Colon (tissue), 2 donors: Measurements from ENCODE around the gene SLC5A6.

Experiments
- FAIRE-seq: peaks from 2 replicates; lab custom pipeline; 2012; peaks lifted over from hg19 to GRCh38; lab: Jason Lieb, UNC
- donor health status: control.
- donor health status: control.

Gene SLC5A6

DNA sequence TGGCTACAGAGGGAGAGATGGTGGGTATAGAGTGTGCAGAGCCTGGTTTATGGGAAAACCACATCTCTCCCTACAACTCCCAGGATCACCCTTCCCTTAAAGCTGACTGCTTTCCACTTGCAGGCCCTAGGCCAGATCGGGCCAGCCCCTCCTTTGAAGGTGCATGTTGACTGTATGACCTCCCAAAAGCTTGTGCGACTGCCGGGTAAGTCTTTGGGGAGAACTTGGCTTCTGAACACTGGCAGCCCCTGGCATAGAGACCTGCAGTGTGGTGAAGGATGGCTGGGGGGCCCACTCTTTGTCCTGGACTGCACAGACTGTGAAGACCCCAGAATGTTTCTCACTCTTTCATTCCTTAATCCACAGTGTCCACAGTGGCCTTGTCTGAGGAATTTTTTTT is 24.6 kb upstream of the SLC5A6 start:
- no peak for FAIRE-seq

DNA sequence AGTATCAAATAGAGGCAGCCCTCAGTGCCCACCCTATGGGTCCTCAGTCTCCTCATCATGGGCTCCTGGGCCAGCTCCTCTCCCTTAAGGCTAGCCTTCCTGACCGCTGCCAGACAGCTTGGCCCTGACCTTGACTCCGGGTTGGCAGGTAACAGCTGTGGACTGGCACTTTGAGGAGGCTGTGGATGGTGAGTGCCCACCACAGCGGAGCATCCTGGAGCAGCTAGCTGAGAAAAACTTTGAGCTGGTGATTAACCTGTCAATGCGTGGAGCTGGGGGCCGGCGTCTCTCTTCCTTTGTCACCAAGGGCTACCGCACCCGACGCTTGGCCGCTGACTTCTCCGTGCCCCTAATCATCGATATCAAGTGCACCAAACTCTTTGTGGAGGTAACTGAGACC is 24.1 kb upstream of the SLC5A6 start:
- no peak for FAIRE-seq

DNA sequence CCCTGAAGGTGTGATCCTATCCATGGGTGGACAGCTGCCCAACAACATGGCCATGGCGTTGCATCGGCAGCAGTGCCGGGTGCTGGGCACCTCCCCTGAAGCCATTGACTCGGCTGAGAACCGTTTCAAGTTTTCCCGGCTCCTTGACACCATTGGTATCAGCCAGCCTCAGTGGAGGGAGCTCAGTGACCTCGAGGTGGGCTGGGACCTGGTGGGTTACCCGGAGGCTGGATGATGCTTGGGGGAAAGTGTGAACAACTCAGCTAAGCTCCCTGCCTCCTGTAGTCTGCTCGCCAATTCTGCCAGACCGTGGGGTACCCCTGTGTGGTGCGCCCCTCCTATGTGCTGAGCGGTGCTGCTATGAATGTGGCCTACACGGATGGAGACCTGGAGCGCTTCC is 21.3 kb upstream of the SLC5A6 start:
- no peak for FAIRE-seq

DNA sequence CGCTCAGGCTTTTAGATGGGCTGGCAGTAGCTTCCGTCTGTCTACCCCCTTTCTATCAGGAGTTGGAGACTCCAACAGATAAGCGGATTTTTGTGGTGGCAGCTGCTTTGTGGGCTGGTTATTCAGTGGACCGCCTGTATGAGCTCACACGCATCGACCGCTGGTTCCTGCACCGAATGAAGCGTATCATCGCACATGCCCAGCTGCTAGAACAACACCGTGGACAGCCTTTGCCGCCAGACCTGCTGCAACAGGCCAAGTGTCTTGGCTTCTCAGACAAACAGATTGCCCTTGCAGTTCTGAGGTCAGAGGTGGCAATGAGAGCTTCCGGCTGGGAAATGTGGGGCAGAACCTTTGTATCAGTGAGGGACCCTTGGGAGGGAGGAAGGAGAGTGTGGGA is 19.9 kb upstream of the SLC5A6 start:
- FAIRE-seq: no peak

DNA sequence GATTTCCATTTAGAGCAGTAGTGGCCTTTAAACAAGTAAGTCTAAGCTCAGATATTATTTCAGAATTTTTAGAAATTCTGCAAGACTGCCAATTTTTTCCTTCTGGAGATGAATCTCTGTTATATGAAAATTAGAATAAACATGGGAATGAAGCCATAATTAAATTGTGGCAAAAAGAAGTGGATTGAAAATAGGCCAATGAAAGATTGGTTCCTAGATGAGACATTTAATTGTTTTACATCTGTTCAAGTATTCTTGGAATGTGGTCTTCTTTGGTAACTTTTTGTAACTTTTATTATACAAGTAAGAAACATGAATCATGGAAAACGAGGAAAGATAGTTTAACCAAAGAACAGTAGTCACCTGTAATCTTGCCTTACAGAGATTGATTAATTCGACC is 15.4 kb upstream of the SLC5A6 start:
- no peak for FAIRE-seq

DNA sequence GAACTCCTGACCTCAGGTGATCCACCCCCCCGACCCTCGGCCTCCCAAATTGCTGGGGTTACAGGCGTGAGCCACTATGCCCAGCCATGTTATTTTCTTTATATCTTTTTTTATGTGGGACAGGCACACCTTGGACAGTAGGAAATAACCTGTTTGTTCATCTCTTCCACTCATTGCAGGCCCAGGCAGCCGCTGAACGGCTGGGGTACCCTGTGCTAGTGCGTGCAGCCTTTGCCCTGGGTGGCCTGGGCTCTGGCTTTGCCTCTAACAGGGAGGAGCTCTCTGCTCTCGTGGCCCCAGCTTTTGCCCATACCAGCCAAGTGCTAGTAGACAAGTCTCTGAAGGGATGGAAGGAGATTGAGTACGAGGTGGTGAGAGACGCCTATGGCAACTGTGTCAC is 13.5 kb upstream of the SLC5A6 start:
- no peak for FAIRE-seq

DNA sequence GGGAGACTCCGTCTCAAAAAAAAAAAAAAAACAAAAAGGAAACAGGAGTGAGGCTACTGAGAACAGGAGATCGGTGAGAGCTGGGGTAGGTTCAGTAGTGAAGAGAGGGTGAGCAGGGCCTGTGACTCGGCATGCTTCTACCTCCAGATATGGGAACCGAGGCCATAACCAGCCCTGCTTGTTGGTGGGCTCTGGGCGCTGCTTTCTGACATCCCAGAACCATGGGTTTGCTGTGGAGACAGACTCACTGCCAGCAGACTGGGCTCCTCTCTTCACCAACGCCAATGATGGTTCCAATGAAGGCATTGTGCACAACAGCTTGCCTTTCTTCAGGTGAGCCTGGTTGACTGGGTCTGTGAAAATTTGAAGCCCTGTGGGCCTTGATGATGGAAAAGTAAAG is 11.3 kb upstream of the SLC5A6 start:
- no peak for FAIRE-seq

DNA sequence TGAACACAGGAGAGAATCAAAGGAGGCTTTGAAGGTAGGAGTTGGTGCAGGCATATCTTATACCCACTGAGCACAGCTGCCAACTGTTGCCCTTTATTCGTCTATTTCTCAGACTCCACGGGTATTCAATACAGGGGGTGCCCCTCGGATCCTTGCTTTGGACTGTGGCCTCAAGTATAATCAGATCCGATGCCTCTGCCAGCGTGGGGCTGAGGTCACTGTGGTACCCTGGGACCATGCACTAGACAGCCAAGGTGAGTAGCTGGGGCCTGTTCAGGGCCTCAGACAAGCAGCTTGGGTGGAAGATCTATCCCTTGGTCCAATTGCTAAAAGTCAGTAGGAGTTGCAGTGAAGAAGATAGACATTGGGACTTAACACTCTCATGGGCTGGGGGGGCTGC is 10.3 kb upstream of the SLC5A6 start:
- FAIRE-seq: no peak

DNA sequence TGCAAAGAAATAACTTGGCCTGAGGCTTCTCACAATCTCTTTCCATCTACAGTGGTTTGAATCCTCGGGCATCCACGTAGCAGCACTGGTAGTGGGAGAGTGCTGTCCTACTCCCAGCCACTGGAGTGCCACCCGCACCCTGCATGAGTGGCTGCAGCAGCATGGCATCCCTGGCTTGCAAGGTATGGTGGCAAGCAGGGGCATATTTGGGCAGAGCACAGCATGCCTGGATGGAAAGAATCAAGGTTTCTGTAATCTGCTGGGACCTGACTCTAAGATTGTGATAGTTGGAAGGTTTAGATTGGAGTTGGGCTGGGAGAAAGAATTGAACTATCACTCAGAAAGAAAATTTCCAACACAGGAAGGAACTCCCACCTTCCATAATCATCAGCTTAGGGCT is 9.1 kb upstream of the SLC5A6 start:
- no peak for FAIRE-seq

DNA sequence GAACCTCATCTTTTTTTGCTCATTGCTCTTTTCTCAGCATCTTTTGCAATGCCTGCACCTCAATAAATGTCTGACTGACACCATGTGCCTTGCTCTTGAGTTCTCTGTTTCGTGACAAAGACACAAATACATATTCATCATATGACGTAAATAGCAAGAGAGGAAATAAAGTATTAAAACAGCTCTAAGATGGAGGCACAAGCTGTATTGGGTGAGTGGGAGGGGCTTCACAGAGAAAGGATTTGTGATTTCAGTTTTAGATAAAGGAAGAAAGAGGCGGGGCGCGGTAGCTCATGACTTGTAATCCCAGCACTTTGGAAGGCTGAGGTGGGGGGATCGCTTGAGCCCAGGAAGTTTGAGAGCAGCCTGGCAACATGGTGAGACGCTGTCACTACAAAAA is 8.0 kb upstream of the SLC5A6 start:
- FAIRE-seq: no peak

DNA sequence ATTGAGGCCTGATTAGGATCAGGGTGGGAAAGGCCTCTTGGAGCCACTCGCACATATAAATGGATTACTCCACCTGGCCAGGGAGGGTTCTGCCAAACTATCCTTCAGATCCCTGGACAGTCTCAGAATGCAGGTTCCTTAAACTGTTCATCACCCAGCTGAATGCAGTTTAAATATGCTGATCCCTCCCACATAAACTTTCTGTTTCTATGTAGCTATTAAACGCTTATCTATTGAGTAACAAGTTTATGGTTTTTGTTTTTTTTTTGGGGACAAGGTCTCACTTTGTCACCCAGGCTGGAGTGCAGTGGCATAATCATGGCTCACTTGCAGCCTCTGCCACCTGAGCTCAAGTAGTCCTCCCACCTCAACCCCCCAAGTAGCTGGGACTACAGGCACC is 7.0 kb upstream of the SLC5A6 start:
- FAIRE-seq: no peak

DNA sequence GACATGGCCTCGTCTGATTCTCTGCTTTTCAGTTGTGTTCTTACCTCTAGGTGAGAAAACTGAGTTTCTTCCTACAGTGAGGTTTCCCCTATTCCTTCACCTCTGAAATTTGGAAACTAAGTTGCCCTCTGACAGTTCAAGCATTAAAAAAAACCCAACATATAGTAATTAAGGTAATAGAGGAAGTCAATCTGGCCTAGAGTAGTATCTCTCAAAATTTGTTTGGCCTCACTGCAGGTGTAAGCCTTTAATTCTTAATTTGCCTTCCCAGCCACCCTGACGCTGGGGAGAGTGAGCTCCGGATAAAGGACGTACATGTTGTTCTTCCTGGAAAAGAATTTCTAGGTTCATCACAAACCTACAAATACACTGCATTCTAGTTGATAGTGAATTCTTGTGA is 6.5 kb upstream of the SLC5A6 start:
- FAIRE-seq: no peak

DNA sequence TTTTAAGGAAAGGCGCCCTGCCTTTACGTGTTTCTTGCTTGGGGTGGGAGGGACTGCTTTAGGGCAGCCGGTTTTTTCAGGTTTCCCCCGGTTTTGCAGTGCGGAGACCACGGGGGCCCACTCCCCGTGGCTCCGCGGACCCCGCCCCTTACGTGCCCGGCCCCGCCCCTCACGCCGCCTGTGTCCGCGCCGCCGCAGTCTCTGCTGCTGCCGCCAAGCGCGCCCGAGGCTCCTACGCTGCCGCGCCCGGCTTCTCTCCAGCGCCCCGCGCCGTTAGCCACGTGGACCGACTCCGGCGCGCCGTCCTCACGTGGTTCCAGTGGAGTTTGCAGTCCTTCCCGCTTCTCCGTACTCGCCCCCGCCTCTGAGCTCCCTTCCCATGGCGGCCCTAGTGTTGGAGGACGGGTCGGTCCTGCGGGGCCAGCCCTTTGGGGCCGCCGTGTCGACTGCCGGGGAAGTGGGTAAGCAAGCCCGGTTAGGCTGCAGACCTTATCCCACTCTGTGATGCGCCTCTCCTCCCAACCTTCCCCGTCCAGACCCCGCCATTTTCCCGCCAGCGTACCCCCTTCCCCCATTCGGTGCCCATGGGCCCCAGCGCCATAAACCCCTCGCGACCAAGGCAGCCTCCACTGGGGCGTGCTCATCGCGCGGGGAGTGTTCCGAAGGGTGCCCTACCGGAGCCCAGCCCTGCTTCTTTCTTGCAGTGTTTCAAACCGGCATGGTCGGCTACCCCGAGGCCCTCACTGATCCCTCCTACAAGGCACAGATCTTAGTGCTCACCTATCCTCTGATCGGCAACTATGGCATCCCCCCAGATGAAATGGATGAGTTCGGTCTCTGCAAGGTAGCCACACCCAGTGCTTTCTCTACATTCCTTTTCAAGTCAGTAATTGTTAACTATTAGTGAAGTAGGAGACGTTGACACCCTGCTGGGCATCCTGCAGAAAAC is 5.4 kb upstream of the SLC5A6 start, which contains the start of gene CAD:
Gene CAD, plus strand, starts transcription at position 197 of the 949 bp plus-strand sequence. Its CDS starts 183 bp downstream, at position 380.
- no peak for FAIRE-seq

DNA sequence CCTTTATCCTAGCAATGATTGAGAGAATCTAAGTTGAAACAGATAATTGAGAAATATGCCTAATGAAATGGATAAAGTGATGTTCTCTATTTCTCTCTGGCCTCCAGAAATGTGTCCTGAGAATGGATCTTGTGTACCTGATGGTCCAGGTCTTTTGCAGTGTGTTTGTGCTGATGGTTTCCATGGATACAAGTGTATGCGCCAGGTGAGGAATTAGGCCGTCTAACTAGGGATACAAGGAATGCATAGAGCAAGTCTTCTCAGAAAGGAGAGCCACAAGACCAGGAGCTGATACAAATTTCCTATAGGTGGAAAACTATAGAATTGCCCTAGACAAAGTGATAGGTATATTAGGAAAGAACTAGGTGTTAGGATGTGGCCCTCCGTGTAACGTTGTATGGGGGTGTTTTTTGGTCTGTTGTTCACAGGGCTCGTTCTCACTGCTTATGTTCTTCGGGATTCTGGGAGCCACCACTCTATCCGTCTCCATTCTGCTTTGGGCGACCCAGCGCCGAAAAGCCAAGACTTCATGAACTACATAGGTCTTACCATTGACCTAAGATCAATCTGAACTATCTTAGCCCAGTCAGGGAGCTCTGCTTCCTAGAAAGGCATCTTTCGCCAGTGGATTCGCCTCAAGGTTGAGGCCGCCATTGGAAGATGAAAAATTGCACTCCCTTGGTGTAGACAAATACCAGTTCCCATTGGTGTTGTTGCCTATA is 4.5 kb upstream of the SLC5A6 start:
- no peak for FAIRE-seq

DNA sequence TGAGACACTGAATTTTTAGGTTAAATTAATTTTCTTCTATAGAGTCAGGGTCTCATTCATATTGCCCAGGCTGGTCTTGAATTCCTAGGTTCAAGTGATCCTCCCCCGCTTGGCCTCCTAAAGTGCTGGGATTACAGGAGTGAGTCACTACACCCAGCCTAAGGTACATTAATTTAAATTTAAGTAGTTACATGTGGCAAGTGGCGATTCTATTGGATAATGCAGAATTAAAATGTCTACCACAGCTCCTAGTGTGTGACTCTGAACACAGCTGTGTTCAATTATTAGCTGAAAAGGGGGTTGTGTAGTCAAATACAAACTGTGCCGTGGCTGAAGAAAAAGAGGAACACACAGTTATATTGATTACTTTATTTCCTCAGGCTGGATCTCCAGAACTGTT is 2.9 kb upstream of the SLC5A6 start:
- FAIRE-seq: no peak

DNA sequence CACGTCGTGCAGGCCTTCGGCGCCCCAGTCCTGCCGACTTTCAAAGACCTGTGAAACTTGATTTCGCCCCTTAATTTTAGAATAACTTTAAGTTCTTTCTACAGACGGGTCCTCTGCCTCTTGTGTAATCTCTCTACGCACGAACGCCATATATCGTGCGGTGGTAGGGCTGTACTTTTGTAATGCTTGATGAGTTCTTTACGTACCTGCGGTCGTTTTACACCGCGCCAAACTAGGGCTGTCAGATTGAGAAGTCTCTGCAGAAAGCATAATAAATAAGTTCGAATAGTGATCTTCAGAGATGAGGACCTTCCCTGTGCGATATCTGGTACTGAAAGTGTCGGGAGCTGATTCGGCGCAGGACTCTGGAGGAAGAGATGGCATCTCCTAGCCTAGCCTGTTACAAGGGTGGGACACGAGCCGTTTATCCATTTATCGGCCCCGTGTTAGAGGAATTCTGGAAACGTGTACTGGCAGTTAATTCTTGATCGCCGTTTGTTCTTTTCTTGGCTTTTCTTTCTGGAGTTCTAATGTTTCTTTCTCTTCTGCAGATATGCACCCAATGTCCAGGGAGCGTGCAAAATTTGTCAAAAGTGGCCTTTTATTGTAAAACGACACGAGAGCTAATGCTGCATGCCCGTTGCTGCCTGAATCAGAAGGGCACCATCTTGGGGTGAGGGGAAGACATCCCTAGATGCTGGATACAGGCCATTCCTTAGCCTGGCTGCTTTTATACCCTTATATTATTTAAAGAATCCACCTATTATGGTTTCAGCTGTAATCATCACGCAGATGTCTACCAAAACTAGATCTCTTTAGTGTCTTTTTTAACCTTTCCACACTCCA is 781 bp upstream of the SLC5A6 start:
- FAIRE-seq: no peak

DNA sequence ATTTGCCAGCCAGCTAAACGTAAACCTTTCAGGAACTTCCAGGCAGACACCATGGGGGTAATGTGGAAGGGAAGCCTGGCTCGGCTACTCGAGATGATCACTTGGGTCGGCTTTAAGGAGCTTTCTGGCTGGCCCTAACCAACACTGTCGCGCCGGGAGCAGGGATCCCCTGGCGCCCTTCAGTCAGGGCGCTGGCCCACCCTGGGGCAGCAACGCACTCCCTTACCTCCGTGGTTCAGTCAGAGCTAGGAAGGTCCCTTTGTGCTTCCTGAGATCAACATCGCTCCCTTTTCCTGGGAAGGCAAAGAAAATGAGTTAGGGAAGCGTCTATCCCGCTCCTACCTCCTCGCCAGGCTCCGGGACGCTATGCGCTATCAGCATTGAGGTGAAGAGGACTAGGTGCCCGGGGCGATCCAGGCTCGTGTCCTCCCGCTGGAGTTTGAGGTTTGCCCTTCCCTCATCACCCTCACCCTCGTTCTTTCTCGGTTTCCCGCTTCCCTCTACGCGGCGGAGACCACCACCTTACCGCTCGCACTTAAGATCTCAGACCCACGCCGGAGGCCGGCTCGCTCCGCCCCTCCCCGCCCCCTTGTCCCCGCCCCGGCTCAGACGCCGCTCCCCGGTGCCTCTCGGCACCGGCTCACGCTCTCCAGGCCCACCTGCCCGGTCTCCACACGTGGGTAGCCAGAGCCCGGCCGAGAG is 676 bp downstream of the SLC5A6 start:
- no peak for FAIRE-seq

DNA sequence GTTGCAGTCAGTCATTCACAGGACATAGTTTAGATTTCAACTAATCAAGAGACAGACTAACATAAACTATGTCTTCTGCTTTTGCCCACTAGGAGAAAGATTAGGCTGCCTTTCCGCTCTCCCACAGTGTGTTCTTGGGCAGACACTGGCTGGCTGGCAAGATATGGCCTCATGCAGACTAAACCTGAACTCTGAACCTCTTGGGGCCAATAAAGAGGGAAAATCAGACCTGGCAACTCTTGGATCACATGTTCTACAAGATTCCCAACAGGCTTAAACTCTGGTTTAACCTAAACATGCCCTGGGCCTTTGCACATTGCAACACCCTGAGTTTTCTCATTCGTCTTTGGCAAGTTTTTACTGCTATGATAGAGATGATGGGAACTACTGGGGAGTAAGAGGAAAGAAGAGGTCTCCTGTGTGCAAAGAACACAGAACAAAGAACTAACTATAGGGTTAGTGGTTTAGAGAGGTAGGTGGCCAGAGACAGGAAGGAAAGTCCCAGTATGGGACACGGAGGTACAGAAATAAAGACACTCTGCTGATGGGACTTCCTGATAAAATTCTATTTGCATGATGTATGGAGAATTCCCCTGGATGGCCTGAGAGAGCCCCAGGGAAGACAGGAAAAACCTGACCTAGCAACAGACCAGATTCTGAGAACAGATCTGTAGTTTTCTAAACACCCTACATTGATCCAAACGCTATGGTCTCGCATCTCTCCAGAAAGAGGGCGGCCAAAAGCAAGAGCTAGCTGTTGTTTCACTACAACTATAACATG is 2.3 kb downstream of the SLC5A6 start:
- FAIRE-seq: no peak

DNA sequence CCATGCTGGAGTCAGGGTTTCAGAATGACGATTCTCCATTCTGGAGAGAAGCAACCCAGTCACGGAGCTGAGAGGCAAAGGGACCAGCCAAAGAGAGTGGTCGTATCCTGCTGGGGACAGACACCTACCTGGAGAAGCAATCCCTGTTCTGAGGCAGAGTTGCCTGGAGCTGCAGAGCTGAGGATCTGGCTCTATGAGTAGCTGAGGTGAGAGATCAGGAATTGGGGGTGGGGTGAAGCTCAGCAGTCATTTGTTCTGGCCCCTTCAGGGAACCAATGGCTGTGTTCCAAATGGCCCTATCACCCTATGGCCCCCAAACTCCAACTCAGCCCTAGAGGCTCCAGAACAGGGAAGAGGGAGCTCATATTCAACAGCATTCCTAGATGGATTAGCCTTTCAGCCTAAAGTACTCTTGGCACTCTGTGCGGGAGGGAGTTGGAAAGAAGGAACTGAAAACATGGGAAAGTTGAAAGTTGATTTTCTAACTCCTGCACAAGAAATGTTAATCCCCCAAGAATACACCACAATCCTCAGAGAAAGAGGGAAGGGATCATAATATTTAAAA is 3.5 kb downstream of the SLC5A6 start:
- no peak for FAIRE-seq

DNA sequence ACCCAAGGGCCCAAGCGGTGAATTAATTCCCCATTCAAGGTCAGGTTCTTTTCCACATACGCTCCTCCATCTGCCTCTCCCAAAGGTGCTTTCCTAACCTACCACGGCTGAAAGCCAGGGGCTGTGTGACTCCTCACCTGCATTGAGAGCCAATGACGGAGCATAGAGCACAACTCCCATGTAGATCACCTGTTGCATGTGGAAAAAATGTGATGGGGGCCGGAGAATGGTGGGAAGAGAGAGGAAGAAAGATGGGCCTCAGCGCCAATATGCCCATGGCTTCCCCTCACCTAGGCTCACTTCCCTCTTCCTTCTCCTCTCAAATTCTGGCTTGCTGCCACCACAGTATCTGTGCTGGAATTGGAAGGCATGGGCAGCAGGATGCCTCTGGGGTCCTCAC is 5.7 kb downstream of the SLC5A6 start:
- FAIRE-seq: no peak

DNA sequence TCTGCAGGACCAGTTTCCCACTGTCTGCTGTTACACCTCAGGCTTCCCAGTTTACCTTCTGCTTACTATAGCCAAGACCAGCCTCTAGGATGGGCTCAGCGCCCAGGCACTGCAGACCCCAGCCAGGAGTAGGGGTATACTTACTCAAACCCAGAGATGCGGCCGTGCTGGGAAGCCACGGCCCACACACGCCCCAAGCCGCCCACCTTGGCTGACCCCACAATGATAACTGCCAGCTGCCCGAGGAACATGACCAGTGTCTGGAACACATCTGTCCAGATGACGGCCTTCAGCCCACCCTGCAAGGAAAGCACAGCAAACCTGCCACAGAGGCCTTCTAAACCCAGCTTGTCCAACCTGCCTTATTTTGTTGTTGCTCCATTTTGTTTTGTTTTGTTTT is 6.9 kb downstream of the SLC5A6 start:
- no peak for FAIRE-seq
